ENCODE data around the gene TP73. TPM values are rescaled to one million over a fixed set of nuclear protein-coding genes. Genes with fewer than 3 reads are reported as not detected.

Gene TP73
- total RNA-seq, 1 experiment from 2014 or later, result 0.82 TPM

- DNase-seq (ENCODE audit: unreplicated experiment), result no peak
- POLR2A ChIA-PET, result no interaction called here
- Mint-ChIP-seq H3K36me3 (ENCODE audit: insufficient read depth, unreplicated experiment) (no peaks in the 10 kb centered on the region), H3K27me3 (ENCODE audit: insufficient read depth, unreplicated experiment) (no peaks in the 10 kb centered on the region), H3K27ac (ENCODE audit: low read depth, unreplicated experiment) (no peak overlapping the region), H3K9me3 (ENCODE audit: unreplicated experiment) (no peaks in the 10 kb centered on the region), H3K4me1 (ENCODE audit: insufficient read depth, unreplicated experiment) (no peaks in the 10 kb centered on the region), H3K4me3 (ENCODE audit: unreplicated experiment) (no peak overlapping the region)
- CTCF ChIA-PET, result interaction anchor here (0.6 kb wide), 1 partner anchor 108 kb away, joined by 3 read pairs; no protein-coding TSS in a partner anchor
- intact Hi-C loops (cut with micrococcal nuclease), result no loop called here
- no TSS peak for BruUV-seq (replicated peaks)
- TF ChIP-seq CTCF (IDR thresholded peaks at IDR 0.05; ENCODE audit: unreplicated experiment), result no peak
These were observed 47.1 kb upstream of the TP73 start for GRCh38 chr1:3604997-3605823.

- CTCF ChIA-PET, result no interaction called here
- Mint-ChIP-seq H3K27ac (ENCODE audit: low read depth, unreplicated experiment) (no peak overlapping the region), H3K4me1 (ENCODE audit: insufficient read depth, unreplicated experiment) (no peaks in the 10 kb centered on the region), H3K36me3 (ENCODE audit: insufficient read depth, unreplicated experiment) (no peaks in the 10 kb centered on the region), H3K9me3 (ENCODE audit: unreplicated experiment) (no peaks in the 10 kb centered on the region), H3K27me3 (ENCODE audit: insufficient read depth, unreplicated experiment) (no peaks in the 10 kb centered on the region), H3K4me3 (ENCODE audit: unreplicated experiment) (no peak overlapping the region)
- TF ChIP-seq CTCF (IDR thresholded peaks at IDR 0.05; ENCODE audit: unreplicated experiment), result no peak
- intact Hi-C loops (cut with micrococcal nuclease), result no loop called here
- no TSS peak for BruUV-seq (replicated peaks)
- DNase-seq (ENCODE audit: unreplicated experiment), result no peak
- POLR2A ChIA-PET, result no interaction called here
These were observed 45.3 kb upstream of the TP73 start for GRCh38 chr1:3606779-3607702.

GRCh38 chr1:3607703-3608065 is 44.6 kb upstream of the TP73 start:
- intact Hi-C loops (cut with micrococcal nuclease), result no loop called here
- no TSS peak for BruUV-seq (replicated peaks)
- H3K4me1 Mint-ChIP-seq (ENCODE audit: insufficient read depth, unreplicated experiment), result no peaks in the 10 kb centered on the region
- CTCF ChIA-PET, result interaction anchor here (1.5 kb wide), 1 partner anchor 11 kb away, joined by 8 read pairs; no protein-coding TSS in a partner anchor
- no peaks in the 10 kb centered on the region for H3K9me3 Mint-ChIP-seq (ENCODE audit: unreplicated experiment)
- H3K27ac Mint-ChIP-seq (ENCODE audit: low read depth, unreplicated experiment), result no peak overlapping the region
- H3K36me3 Mint-ChIP-seq (ENCODE audit: insufficient read depth, unreplicated experiment), result no peaks in the 10 kb centered on the region
- POLR2A ChIA-PET, result interaction anchor here (0.9 kb wide), 1 partner anchor 44 kb away, joined by 3 read pairs; no protein-coding TSS in a partner anchor
- H3K4me3 Mint-ChIP-seq (ENCODE audit: unreplicated experiment), result no peak overlapping the region
- no peaks in the 10 kb centered on the region for H3K27me3 Mint-ChIP-seq (ENCODE audit: insufficient read depth, unreplicated experiment)
- no peak for TF ChIP-seq CTCF (IDR thresholded peaks at IDR 0.05; ENCODE audit: unreplicated experiment)
- no peak for DNase-seq (ENCODE audit: unreplicated experiment)

- peaks cover 2% of the 10 kb centered on the region for H3K4me1 Mint-ChIP-seq (ENCODE audit: insufficient read depth, unreplicated experiment)
- H3K27ac Mint-ChIP-seq (ENCODE audit: low read depth, unreplicated experiment), result no peak overlapping the region
- CTCF ChIA-PET, result interaction anchor here (0.8 to 1.5 kb wide), 2 partner anchors 11 to 43 kb away, joined by 5 to 8 read pairs; no protein-coding TSS in a partner anchor
- no peak overlapping the region for H3K4me3 Mint-ChIP-seq (ENCODE audit: unreplicated experiment)
- no TSS peak for BruUV-seq (replicated peaks)
- intact Hi-C loops (cut with micrococcal nuclease), result no loop called here
- H3K27me3 Mint-ChIP-seq (ENCODE audit: insufficient read depth, unreplicated experiment), result no peaks in the 10 kb centered on the region
- TF ChIP-seq CTCF (IDR thresholded peaks at IDR 0.05; ENCODE audit: unreplicated experiment), result no peak
- H3K9me3 Mint-ChIP-seq (ENCODE audit: unreplicated experiment), result no peaks in the 10 kb centered on the region
- H3K36me3 Mint-ChIP-seq (ENCODE audit: insufficient read depth, unreplicated experiment), result no peaks in the 10 kb centered on the region
- POLR2A ChIA-PET, result interaction anchor here (0.9 kb wide), 1 partner anchor 44 kb away, joined by 3 read pairs; no protein-coding TSS in a partner anchor
- DNase-seq (ENCODE audit: unreplicated experiment), result no peak
These were observed 44.2 kb upstream of the TP73 start for GRCh38 chr1:3608154-3608553.
